ENCODE measurements around the gene SBK2.

- TF ChIP-seq CTCF (IDR thresholded peaks at IDR 0.05) (no peak), POLR2A (IDR thresholded peaks at IDR 0.05) (no peak)
These were observed 47.8 kb downstream of the SBK2 start for GRCh38 chr19:55488986-55489710.
